K562 (cell line): ENCODE results near the gene LIMK1. TPM values are rescaled to one million over a fixed set of nuclear protein-coding genes. Genes with fewer than 3 reads are reported as not detected.

ENCODE experiments used
- ATAC-seq: fragments of 200-7000 bp; cut with Tn5 transposase; 3 replicates; pipeline ENCODE4 v1.9.1; 2020; ENCODE audit warnings: moderate library complexity
- Bru-seq: library from RNA; stranded (reverse); fragments of 400-500 nt; gene quantifications from one replicate; lab custom pipeline; 2021; lab: Mats Ljungman, UMichigan
- BruChase-seq, 2 experiments: library from RNA; stranded (reverse); fragments of 400-500 nt; gene quantifications; one replicate each; lab custom pipeline; 2021; lab: Mats Ljungman, UMichigan
- BruUV-seq: library from RNA; stranded (reverse); fragments of 400-500 nt; replicated peaks from 2 replicates; lab custom pipeline; 2021; lab: Mats Ljungman, UMichigan
- CTCF ChIA-PET: fragments of 300-600 bp; formaldehyde crosslinking; extraction: SDS; loops from one replicate; lab custom pipeline; 2021; ENCODE audit warnings: low intra/inter-chr PET ratio; lab: Yijun Ruan, JAX
- POLR2A ChIA-PET: fragments of 300-600, 350-650 bp; sonication (Branson Sonifier 250); formaldehyde crosslinking; extraction: SDS; loops from one replicate; lab custom pipeline; 2021; ENCODE audit warnings: antibody characterized with exemption, inconsistent platforms; lab: Yijun Ruan, JAX
- DNase-seq, 4 experiments: peaks; one replicate each; pipeline versions ENCODE4 v3.0.0 to v3.0.0-alpha.2; 2011 to 2018; ENCODE audit warnings: low spot score in 3 of 4, mixed read lengths in 3 of 4; ENCODE audit errors: extremely low read depth in 1 of 4
- FAIRE-seq: peaks from 2 replicates; lab custom pipeline; 2011; peaks lifted over from hg19 to GRCh38; lab: Jason Lieb, UNC
- H2AFZ ChIP-seq: 2 replicates; pipeline ENCODE4 v1.6.0; 2011; ENCODE audit warnings: low read depth, low read length, control low read depth, inconsistent platforms
- H3K27ac ChIP-seq: fragments of 200-600 bp; 3 replicates; pipeline ENCODE4 v1.8.0; 2011; ENCODE audit warnings: low read depth, mild to moderate bottlenecking, control low read depth, inconsistent platforms, low read length, moderate library complexity, mixed read lengths; ENCODE audit errors: extremely low read depth
- H3K27me3 ChIP-seq, 2 experiments: fragments of 300-600 bp in 1 of 2; 2 replicates in 1 of 2; 3 replicates in 1 of 2; pipeline versions ENCODE4 v1.6.0 to v1.8.0; 2011; ENCODE audit warnings: inconsistent platforms in 2 of 2, low read length in 2 of 2, mild to moderate bottlenecking in 1 of 2, mixed read lengths in 1 of 2, moderate library complexity in 1 of 2; ENCODE audit not compliant: control insufficient read depth in 2 of 2, insufficient read depth in 2 of 2
- H3K36me3 ChIP-seq: fragments of 300-600 bp; 3 replicates; pipeline ENCODE4 v1.8.0; 2011; ENCODE audit warnings: mild to moderate bottlenecking, low read length, inconsistent platforms; ENCODE audit not compliant: control insufficient read depth, insufficient read depth
- H3K4me1 ChIP-seq, 2 experiments: fragments of 200-600 bp in 1 of 2; replicated peaks in 1 of 2; 2 replicates in 1 of 2; 3 replicates in 1 of 2; pipeline versions ENCODE4 v1.5.1 to v1.8.0; 2011; ENCODE audit warnings: inconsistent platforms in 2 of 2, low read length in 2 of 2, mild to moderate bottlenecking in 1 of 2, mixed read lengths in 1 of 2, moderate library complexity in 1 of 2; ENCODE audit not compliant: control insufficient read depth in 2 of 2, insufficient read depth in 2 of 2
- H3K4me2 ChIP-seq: 2 replicates; pipeline ENCODE4 v1.6.1; 2011; ENCODE audit warnings: low read length, control low read depth, inconsistent platforms, mixed read lengths; ENCODE audit not compliant: insufficient read depth
- H3K4me3 ChIP-seq: fragments of 200-600 bp; sonication (generic), shearing (Covaris generic); 2 replicates; pipeline ENCODE4 v1.5.1; 2016; ENCODE audit warnings: control low read depth, inconsistent platforms
- H3K79me2 ChIP-seq: fragments of 200-600 bp; 3 replicates; pipeline ENCODE4 v1.8.0; 2011; ENCODE audit warnings: low read length, inconsistent platforms; ENCODE audit not compliant: control insufficient read depth, insufficient read depth
- H3K9ac ChIP-seq, 2 experiments: 2 replicates each; pipeline versions ENCODE4 v1.6.0 to v1.6.1; 2011; ENCODE audit warnings: low read depth in 2 of 2, low read length in 2 of 2, control low read depth in 1 of 2, inconsistent platforms in 1 of 2, mild to moderate bottlenecking in 1 of 2, mixed read lengths in 1 of 2; ENCODE audit not compliant: insufficient read depth in 1 of 2
- H3K9me1 ChIP-seq: one replicate; pipeline ENCODE4 v1.6.0; 2011; ENCODE audit warnings: inconsistent platforms, mild to moderate bottlenecking, low read length, moderate library complexity; ENCODE audit not compliant: control insufficient read depth, insufficient read depth
- H3K9me3 ChIP-seq: replicated peaks from 2 replicates; pipeline ENCODE4 v1.5.1; 2011; ENCODE audit warnings: low read depth, low read length, inconsistent platforms; ENCODE audit not compliant: control insufficient read depth, insufficient read depth
- H4K20me1 ChIP-seq: replicated peaks from 2 replicates; pipeline ENCODE4 v1.6.1; 2011; ENCODE audit warnings: low read length, inconsistent platforms, mixed read lengths; ENCODE audit not compliant: control insufficient read depth, insufficient read depth
- WGBS: fragments of 100-300 bp; shearing (Covaris generic); methylation state at CpG from one replicate; pipeline ENCODE4 v1.1.6; 2016; ENCODE audit warnings: low coverage, mixed read lengths; ENCODE audit not compliant: insufficient coverage; ENCODE audit errors: missing lambda C conversion rate; 5-methylcytosine and 5-hydroxymethylcytosine counted together
- in situ Hi-C: fragments of 300-500 bp; cut with MboI; formaldehyde crosslinking; loops from 4 replicates; pipeline ENCODE4 v1.15.0; 2018; ENCODE audit warnings: inconsistent platforms, mixed read lengths
- intact Hi-C: fragments of 100-400 bp; cut with micrococcal nuclease; formaldehyde crosslinking; loops from 2 replicates; pipeline ENCODE4 v1.14.2; 2022
- long read RNA-seq, 3 experiments: library from polyadenylated mRNA in 2 of 3; library from RNA in 1 of 3; unstranded in 2 of 3; stranded (forward) in 1 of 3; transcript quantifications; one replicate each; pipeline ENCODE4 v2.0.0, GENCODE V29; 2019 to 2022
- polyA minus RNA-seq, 3 experiments: library from RNA; depleted of rRNA, polyadenylated mRNA; stranded (reverse); fragments of >200 nt; gene quantifications; 2 replicates each; pipeline ENCODE4 v1.2.3, GENCODE V29; 2011
- polyA plus RNA-seq, 8 experiments: library from polyadenylated mRNA; depleted of rRNA in 4 of 8; stranded (reverse) in 5 of 8; unstranded in 3 of 8; fragments of >200 nt; fragmentation: Nextera tagmentation in 2 of 8; fragmentation: Illumina TruSeq in 1 of 8; extraction: Ambion mirVana in 2 of 8; extraction: Trizol in 1 of 8; gene quantifications; 2 replicates each; pipeline versions ENCODE4 v1.2.1 to v1.2.3, GENCODE V29; 2011 to 2014; ENCODE audit warnings: inconsistent platforms in 1 of 8, missing spikeins in 1 of 8
- total RNA-seq, 7 experiments: library from RNA; depleted of rRNA in 6 of 7; stranded (reverse); fragments of >200 nt in 6 of 7; fragmentation: Illumina TruSeq in 2 of 7; extraction: Trizol in 2 of 7; gene quantifications; 2 replicates each; pipeline versions ENCODE4 v1.2.1 to v1.2.3, GENCODE V29; 2011 to 2021; ENCODE audit warnings: low replicate concordance in 1 of 7
- TF ChIP-seq, protein P1 (sequence below): fragments of 450-650 bp; IDR thresholded peaks from 2 replicates; pipeline ENCODE4 v1.6.1; 2016; ENCODE audit warnings: mild to moderate bottlenecking, moderate library complexity

LIMK1 gene
- 23.2 and 66.1 TPM in 2 replicates for total RNA-seq (2011; cell fraction: chromatin; rRNA removed; ENCODE audit: low replicate concordance)
- 28.6 and 29.9 TPM in 2 replicates for total RNA-seq (2011; cell fraction: nucleolus; rRNA removed)
- total RNA-seq (2011; cell fraction: nucleoplasm; rRNA removed) = 24.9 and 30.2 TPM in 2 replicates
- total RNA-seq (2014; rRNA removed) (21.1 and 23.1 TPM in 2 replicates), total RNA-seq (2014; rRNA removed; fragmentation: Illumina TruSeq; extraction: Trizol) (5.1 and 6.4 TPM in 2 replicates), total RNA-seq (2015; rRNA removed; fragmentation: Illumina TruSeq; extraction: Trizol) (15.0 and 16.0 TPM in 2 replicates), total RNA-seq (2021) (29.0 and 30.0 TPM in 2 replicates), polyA plus RNA-seq (2011; rRNA removed) (14.3 and 17.7 TPM in 2 replicates), polyA plus RNA-seq (2014; fragmentation: Illumina TruSeq; extraction: Trizol) (24.5 and 36.9 TPM in 2 replicates), polyA plus RNA-seq (2014; fragmentation: Nextera tagmentation; extraction: Ambion mirVana) (under 1 TPM; 0.14 to 0.38 TPM), polyA plus RNA-seq (2014; rRNA removed) (15.9 and 18.1 TPM in 2 replicates), polyA minus RNA-seq (2011; rRNA and poly(A)+ RNA removed) (6.9 and 18.5 TPM in 2 replicates), Bru-seq, nascent RNA (percentile 61 among the genes with signal in this experiment), BruChase-seq, experiment 1, labeled RNA remaining after a 2-hour chase (percentile 57 among the genes with signal in this experiment), BruChase-seq, experiment 2, labeled RNA remaining after a 6-hour chase (percentile 55 among the genes with signal in this experiment)
- polyA plus RNA-seq (2011; cell fraction: cytosol; rRNA removed) = 17.9 and 46.8 TPM in 2 replicates
- 22.4 and 50.0 TPM in 2 replicates for polyA plus RNA-seq (2011; cell fraction: nucleus; rRNA removed)
- 18.8 and 23.1 TPM in 2 replicates for polyA plus RNA-seq (2012)
- polyA minus RNA-seq (2011; cell fraction: cytosol; rRNA and poly(A)+ RNA removed) = 15.1 and 16.3 TPM in 2 replicates
- polyA minus RNA-seq (2011; cell fraction: nucleus; rRNA and poly(A)+ RNA removed) = 6.2 and 7.5 TPM in 2 replicates
- long read RNA-seq, experiment 1, partial matches to known transcripts = 3 of 12 reads
- long read RNA-seq, experiment 1, other reads (novel, unspliced or antisense) = 9 of 12 reads
- long read RNA-seq, experiment 2, transcript LIMK1-201 (16 exons, 3,219 nt) = major isoform, 9 of 36 reads
- long read RNA-seq, experiment 2, partial matches to known transcripts = 19 of 36 reads
- long read RNA-seq, experiment 2, other reads (novel, unspliced or antisense) = 8 of 36 reads
- long read RNA-seq, experiment 3, partial matches to known transcripts = 1 of 2 reads
- long read RNA-seq, experiment 3, other reads (novel, unspliced or antisense) = 1 of 2 reads

DNA sequence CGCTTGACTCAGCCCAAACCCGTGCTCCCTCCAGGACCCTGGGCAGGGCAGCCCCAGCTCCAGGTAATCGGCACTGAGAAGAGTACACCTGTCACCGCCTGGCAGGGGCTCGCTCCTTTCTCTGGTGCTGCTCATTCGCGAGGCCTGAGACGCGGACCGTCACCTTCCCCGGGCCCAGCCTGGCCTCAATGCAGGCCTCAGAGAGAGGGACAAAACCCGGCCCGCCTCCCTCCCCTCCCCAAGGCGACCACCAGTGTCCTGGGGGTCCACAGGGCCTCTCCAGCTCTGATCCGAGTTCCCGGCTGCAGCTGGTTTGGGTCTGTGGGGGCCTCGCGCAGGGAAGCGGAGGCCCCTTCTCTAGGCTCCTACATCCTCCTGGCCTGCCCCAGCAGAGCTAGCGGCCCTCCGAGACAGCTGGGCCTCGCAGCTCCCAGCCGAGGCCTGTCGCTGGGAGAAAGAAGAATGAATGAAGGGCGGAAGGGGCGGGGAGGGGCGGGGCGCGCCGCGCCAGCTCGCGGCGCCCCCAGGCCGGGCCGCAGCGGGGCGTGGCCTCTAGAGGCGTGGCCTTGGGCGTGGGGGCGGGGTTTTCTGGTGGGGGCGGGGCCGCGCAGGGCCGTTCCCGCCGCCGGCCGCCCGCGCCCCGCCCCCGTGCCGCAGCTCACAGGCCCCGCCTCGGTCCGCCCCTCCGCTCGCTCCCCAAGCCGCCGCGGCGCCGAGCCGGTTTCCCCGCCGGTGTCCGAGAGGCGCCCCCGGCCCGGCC lies at the start of gene LIMK1:
Gene LIMK1, plus strand, starts transcription at position 688 of the 760 bp plus-strand sequence. CDS start 187 bp downstream, outside the sequence.
- peak within 1 kb of the TSS; percentile 74 to 92 for H3K9ac ChIP-seq
- FAIRE-seq (peak; percentile 68), DNase-seq (peak; percentile 95 to 99 (median 99)), ATAC-seq (peak; percentile 85)
- peak within 1 kb of the TSS; percentile 84 for H3K27ac ChIP-seq
- peak within 1 kb of the TSS; percentile 72 for H3K4me3 ChIP-seq
- H3K79me2 ChIP-seq = peaks cover 12% of the 10 kb centered on the region
- WGBS = 29% methylated on average over 25 of the region's 71 CpGs
- peak within 1 kb of the TSS; percentile 83 for H3K4me2 ChIP-seq
- BruUV-seq = TSS peak; percentile 90
- H3K9me3 ChIP-seq = no peaks in the 10 kb centered on the region
- no peaks in the 10 kb centered on the region; the same call in 1 of the 2 replicates for H4K20me1 ChIP-seq
- ChIA-PET POLR2A (interaction anchor here (0.7 to 2.0 kb wide), 5 partner anchors 10 to 122 kb away, joined by 3 to 10 read pairs (median 3); partner anchors contain the start of gene EIF4H), CTCF (no interaction called here)
- no peaks in the 10 kb centered on the region for H3K27me3 ChIP-seq
- peaks cover 26% of the 10 kb centered on the region; the same call in 2 of the 3 replicates for H3K36me3 ChIP-seq
- peak within 1 kb of the TSS; percentile 91 for H2AFZ ChIP-seq
- in situ Hi-C loops (no loop called here), intact Hi-C loops (loop anchor here (5.0 kb wide), 1 partner anchor 89 kb away; the partner anchor contains the start of gene EIF4H)
- no peaks in the 10 kb centered on the region for H3K9me1 ChIP-seq
- peaks cover 20 to 40% of the 10 kb centered on the region in 2 experiments for H3K4me1 ChIP-seq
- TF ChIP-seq, protein P1, sequence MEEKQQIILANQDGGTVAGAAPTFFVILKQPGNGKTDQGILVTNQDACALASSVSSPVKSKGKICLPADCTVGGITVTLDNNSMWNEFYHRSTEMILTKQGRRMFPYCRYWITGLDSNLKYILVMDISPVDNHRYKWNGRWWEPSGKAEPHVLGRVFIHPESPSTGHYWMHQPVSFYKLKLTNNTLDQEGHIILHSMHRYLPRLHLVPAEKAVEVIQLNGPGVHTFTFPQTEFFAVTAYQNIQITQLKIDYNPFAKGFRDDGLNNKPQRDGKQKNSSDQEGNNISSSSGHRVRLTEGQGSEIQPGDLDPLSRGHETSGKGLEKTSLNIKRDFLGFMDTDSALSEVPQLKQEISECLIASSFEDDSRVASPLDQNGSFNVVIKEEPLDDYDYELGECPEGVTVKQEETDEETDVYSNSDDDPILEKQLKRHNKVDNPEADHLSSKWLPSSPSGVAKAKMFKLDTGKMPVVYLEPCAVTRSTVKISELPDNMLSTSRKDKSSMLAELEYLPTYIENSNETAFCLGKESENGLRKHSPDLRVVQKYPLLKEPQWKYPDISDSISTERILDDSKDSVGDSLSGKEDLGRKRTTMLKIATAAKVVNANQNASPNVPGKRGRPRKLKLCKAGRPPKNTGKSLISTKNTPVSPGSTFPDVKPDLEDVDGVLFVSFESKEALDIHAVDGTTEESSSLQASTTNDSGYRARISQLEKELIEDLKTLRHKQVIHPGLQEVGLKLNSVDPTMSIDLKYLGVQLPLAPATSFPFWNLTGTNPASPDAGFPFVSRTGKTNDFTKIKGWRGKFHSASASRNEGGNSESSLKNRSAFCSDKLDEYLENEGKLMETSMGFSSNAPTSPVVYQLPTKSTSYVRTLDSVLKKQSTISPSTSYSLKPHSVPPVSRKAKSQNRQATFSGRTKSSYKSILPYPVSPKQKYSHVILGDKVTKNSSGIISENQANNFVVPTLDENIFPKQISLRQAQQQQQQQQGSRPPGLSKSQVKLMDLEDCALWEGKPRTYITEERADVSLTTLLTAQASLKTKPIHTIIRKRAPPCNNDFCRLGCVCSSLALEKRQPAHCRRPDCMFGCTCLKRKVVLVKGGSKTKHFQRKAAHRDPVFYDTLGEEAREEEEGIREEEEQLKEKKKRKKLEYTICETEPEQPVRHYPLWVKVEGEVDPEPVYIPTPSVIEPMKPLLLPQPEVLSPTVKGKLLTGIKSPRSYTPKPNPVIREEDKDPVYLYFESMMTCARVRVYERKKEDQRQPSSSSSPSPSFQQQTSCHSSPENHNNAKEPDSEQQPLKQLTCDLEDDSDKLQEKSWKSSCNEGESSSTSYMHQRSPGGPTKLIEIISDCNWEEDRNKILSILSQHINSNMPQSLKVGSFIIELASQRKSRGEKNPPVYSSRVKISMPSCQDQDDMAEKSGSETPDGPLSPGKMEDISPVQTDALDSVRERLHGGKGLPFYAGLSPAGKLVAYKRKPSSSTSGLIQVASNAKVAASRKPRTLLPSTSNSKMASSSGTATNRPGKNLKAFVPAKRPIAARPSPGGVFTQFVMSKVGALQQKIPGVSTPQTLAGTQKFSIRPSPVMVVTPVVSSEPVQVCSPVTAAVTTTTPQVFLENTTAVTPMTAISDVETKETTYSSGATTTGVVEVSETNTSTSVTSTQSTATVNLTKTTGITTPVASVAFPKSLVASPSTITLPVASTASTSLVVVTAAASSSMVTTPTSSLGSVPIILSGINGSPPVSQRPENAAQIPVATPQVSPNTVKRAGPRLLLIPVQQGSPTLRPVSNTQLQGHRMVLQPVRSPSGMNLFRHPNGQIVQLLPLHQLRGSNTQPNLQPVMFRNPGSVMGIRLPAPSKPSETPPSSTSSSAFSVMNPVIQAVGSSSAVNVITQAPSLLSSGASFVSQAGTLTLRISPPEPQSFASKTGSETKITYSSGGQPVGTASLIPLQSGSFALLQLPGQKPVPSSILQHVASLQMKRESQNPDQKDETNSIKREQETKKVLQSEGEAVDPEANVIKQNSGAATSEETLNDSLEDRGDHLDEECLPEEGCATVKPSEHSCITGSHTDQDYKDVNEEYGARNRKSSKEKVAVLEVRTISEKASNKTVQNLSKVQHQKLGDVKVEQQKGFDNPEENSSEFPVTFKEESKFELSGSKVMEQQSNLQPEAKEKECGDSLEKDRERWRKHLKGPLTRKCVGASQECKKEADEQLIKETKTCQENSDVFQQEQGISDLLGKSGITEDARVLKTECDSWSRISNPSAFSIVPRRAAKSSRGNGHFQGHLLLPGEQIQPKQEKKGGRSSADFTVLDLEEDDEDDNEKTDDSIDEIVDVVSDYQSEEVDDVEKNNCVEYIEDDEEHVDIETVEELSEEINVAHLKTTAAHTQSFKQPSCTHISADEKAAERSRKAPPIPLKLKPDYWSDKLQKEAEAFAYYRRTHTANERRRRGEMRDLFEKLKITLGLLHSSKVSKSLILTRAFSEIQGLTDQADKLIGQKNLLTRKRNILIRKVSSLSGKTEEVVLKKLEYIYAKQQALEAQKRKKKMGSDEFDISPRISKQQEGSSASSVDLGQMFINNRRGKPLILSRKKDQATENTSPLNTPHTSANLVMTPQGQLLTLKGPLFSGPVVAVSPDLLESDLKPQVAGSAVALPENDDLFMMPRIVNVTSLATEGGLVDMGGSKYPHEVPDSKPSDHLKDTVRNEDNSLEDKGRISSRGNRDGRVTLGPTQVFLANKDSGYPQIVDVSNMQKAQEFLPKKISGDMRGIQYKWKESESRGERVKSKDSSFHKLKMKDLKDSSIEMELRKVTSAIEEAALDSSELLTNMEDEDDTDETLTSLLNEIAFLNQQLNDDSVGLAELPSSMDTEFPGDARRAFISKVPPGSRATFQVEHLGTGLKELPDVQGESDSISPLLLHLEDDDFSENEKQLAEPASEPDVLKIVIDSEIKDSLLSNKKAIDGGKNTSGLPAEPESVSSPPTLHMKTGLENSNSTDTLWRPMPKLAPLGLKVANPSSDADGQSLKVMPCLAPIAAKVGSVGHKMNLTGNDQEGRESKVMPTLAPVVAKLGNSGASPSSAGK = no peak
